Measurements from ENCODE around the gene FBXO40.
A peak's percentile ranks its signal among the peaks of the same experiment; 100 is the strongest.

FBXO40 gene

DNA sequence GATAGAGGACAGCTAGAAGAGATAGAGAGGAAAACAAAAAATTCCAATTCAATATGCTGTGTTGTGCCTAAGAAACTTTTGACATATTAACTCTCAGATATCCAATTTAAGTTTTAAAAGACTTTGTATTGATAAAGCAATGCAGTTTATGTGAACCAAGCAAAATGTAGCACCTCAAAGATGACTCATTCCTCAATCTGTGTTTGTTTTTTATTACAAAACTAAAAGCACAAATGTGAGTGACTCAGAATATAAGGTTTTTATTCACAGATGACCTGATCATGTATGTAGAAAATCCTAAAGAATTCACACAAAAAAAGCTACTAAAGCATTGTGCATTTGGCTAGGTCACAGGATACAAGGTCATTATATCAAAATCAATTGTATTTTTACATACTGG is 56.5 kb downstream of the FBXO40 start:
- peak; percentile 71 for DNase-seq (ENCODE audit: low read depth)
- TF ChIP-seq, protein P1, sequence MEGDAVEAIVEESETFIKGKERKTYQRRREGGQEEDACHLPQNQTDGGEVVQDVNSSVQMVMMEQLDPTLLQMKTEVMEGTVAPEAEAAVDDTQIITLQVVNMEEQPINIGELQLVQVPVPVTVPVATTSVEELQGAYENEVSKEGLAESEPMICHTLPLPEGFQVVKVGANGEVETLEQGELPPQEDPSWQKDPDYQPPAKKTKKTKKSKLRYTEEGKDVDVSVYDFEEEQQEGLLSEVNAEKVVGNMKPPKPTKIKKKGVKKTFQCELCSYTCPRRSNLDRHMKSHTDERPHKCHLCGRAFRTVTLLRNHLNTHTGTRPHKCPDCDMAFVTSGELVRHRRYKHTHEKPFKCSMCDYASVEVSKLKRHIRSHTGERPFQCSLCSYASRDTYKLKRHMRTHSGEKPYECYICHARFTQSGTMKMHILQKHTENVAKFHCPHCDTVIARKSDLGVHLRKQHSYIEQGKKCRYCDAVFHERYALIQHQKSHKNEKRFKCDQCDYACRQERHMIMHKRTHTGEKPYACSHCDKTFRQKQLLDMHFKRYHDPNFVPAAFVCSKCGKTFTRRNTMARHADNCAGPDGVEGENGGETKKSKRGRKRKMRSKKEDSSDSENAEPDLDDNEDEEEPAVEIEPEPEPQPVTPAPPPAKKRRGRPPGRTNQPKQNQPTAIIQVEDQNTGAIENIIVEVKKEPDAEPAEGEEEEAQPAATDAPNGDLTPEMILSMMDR (IDR thresholded peaks at IDR 0.05; ENCODE audit: insufficient read depth, low read depth, low read length, missing control alignments): no peak
- H3K4me3 ChIP-seq (ENCODE audit: low read length): no peak overlapping the region

DNA sequence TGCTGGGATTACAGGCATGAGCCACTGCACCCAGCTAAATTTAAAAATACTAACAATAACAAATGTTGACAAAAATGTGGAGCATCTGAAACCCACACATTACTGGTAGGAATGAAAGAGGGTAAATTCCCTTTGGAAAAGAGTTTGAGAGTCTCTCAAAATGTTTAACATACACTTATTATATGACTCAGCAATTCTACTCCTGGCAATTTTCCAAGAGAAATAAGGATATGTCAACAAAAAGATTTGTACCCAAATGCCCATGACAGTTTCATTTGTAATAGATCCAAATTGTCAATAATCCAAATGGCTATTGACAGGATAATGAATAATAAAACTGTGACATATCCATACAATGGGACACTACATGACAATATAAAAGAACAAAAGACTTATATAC is 58.5 kb downstream of the FBXO40 start:
- H3K4me3 ChIP-seq (ENCODE audit: low read length): no peak overlapping the region
- TF ChIP-seq, protein P1 (IDR thresholded peaks at IDR 0.05; ENCODE audit: insufficient read depth, low read depth, low read length, missing control alignments): no peak
- DNase-seq (ENCODE audit: low read depth): peak; percentile 49

GRCh38 chr3:121654493-121655385 is 61.6 kb downstream of the FBXO40 start:
- TF ChIP-seq, protein P1 (IDR thresholded peaks at IDR 0.05; ENCODE audit: insufficient read depth, low read depth, low read length, missing control alignments): no peak
- no peak overlapping the region for H3K4me3 ChIP-seq (ENCODE audit: low read length)
- DNase-seq (ENCODE audit: low read depth): no peak

- no peak overlapping the region for H3K4me3 ChIP-seq (ENCODE audit: low read length)
- TF ChIP-seq, protein P1 (IDR thresholded peaks at IDR 0.05; ENCODE audit: insufficient read depth, low read depth, low read length, missing control alignments): no peak
- DNase-seq (ENCODE audit: low read depth): no peak
These were observed 65.7 kb downstream of the FBXO40 start for GRCh38 chr3:121658716-121659435.

- no peak overlapping the region for H3K4me3 ChIP-seq (ENCODE audit: low read length)
- TF ChIP-seq, protein P1 (IDR thresholded peaks at IDR 0.05; ENCODE audit: insufficient read depth, low read depth, low read length, missing control alignments): no peak
- no peak for DNase-seq (ENCODE audit: low read depth)
These were observed 66.4 kb downstream of the FBXO40 start for GRCh38 chr3:121659586-121659985.

DNA sequence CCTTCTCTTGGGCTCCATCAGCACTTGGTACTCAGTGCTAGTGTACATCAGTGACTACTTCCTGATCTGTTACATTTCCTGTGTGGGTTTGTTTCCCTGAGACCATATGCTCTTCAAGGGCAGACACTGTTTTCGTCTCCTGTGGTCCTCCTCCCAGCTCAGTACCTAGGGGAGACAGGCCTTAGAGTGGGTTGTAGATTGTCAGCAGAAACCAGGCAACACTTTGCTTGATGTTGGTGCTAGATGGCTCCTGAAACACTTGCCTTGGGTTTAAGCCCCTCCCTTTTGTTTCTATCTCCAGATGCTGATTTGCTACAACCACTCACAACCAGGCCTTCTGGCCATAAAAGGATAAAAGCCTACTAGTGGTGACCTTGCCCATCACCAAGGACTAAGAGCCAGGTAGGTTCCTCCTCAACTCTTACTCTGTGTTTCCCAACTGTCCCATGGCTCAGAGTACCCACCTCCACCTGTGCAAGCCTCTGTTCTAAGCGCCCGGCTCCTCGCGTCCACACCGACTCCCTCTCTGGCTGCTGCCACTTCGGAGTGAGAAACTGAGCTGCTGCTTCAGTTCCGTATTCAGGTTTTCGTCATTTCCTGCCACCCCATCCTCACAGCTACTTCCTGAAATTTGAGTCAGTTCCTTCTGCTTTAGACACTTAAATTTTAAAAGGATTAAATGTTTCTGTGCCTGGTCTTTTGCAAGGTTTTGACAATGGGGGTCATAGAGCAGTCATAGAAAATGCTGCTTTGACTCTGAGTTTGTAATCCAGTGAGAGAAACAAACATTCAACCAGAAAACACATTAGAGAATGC is 67.4 kb downstream of the FBXO40 start, which contains the start of gene HCLS1:
HCLS1 (minus strand) TSS at position 548 of the 816 bp plus-strand sequence. CDS start 2,556 bp downstream, outside the sequence.
- no peak within 1 kb of the TSS for H3K4me3 ChIP-seq (ENCODE audit: low read length)
- TF ChIP-seq, protein P1 (IDR thresholded peaks at IDR 0.05; ENCODE audit: insufficient read depth, low read depth, low read length, missing control alignments): no peak
- peak; percentile 20 for DNase-seq (ENCODE audit: low read depth)
